ENCODE measurements around the gene NEDD9. TPM values are rescaled to one million over a fixed set of nuclear protein-coding genes. Genes with fewer than 3 reads are reported as not detected.
A peak's percentile ranks its signal among the peaks of the same experiment; 100 is the strongest.

The NEDD9 gene
- total RNA-seq, 1 donor from 2014 or later, result 10.3 TPM

GRCh38 chr6:11177271-11177670, 55.2 kb downstream of the NEDD9 start:
- H3K27me3 Mint-ChIP-seq (ENCODE audit: unreplicated experiment), result no peaks in the 10 kb centered on the region
- no peak for DNase-seq (ENCODE audit: extremely low spot score, unreplicated experiment)
- no peak overlapping the region for H3K27ac Mint-ChIP-seq (ENCODE audit: unreplicated experiment)
- H3K36me3 Mint-ChIP-seq (ENCODE audit: unreplicated experiment), result peaks cover 8% of the 10 kb centered on the region
- no peak overlapping the region for H3K4me3 Mint-ChIP-seq (ENCODE audit: unreplicated experiment)
- H3K9me3 Mint-ChIP-seq (ENCODE audit: unreplicated experiment), result peaks cover 6% of the 10 kb centered on the region
- no peak for TF ChIP-seq CTCF (IDR thresholded peaks at IDR 0.05)
- peaks cover 13% of the 10 kb centered on the region for H3K4me1 Mint-ChIP-seq (ENCODE audit: unreplicated experiment)

GRCh38 chr6:11174242-11174611, 58.2 kb downstream of the NEDD9 start:
- no peak overlapping the region for H3K27ac Mint-ChIP-seq (ENCODE audit: unreplicated experiment)
- H3K9me3 Mint-ChIP-seq (ENCODE audit: unreplicated experiment), result no peaks in the 10 kb centered on the region
- no peak overlapping the region for H3K4me3 Mint-ChIP-seq (ENCODE audit: unreplicated experiment)
- no peak for TF ChIP-seq CTCF (IDR thresholded peaks at IDR 0.05)
- H3K36me3 Mint-ChIP-seq (ENCODE audit: unreplicated experiment), result no peaks in the 10 kb centered on the region
- H3K27me3 Mint-ChIP-seq (ENCODE audit: unreplicated experiment), result no peaks in the 10 kb centered on the region
- H3K4me1 Mint-ChIP-seq (ENCODE audit: unreplicated experiment), result peaks cover 13% of the 10 kb centered on the region
- DNase-seq (ENCODE audit: extremely low spot score, unreplicated experiment), result no peak

- no peaks in the 10 kb centered on the region for H3K36me3 Mint-ChIP-seq (ENCODE audit: unreplicated experiment)
- no peaks in the 10 kb centered on the region for H3K27me3 Mint-ChIP-seq (ENCODE audit: unreplicated experiment)
- no peak overlapping the region for H3K4me3 Mint-ChIP-seq (ENCODE audit: unreplicated experiment)
- H3K9me3 Mint-ChIP-seq (ENCODE audit: unreplicated experiment), result no peaks in the 10 kb centered on the region
- peaks cover 13% of the 10 kb centered on the region for H3K4me1 Mint-ChIP-seq (ENCODE audit: unreplicated experiment)
- DNase-seq (ENCODE audit: extremely low spot score, unreplicated experiment), result no peak
- H3K27ac Mint-ChIP-seq (ENCODE audit: unreplicated experiment), result no peak overlapping the region
- peak; percentile 83 for TF ChIP-seq CTCF (IDR thresholded peaks at IDR 0.05)
Observed at GRCh38 chr6:11172501-11173327, 59.8 kb downstream of the NEDD9 start.

- Mint-ChIP-seq H3K9me3 (ENCODE audit: unreplicated experiment) (no peaks in the 10 kb centered on the region), H3K4me1 (ENCODE audit: unreplicated experiment) (peaks cover 13% of the 10 kb centered on the region), H3K27me3 (ENCODE audit: unreplicated experiment) (no peaks in the 10 kb centered on the region), H3K36me3 (ENCODE audit: unreplicated experiment) (no peaks in the 10 kb centered on the region), H3K4me3 (ENCODE audit: unreplicated experiment) (no peak overlapping the region), H3K27ac (ENCODE audit: unreplicated experiment) (no peak overlapping the region)
- no peak for DNase-seq (ENCODE audit: extremely low spot score, unreplicated experiment)
- TF ChIP-seq CTCF (IDR thresholded peaks at IDR 0.05), result no peak
Observed at GRCh38 chr6:11171952-11172351, 60.5 kb downstream of the NEDD9 start.

GRCh38 chr6:11168091-11168635, 64.3 kb downstream of the NEDD9 start:
- Mint-ChIP-seq H3K36me3 (ENCODE audit: unreplicated experiment) (no peaks in the 10 kb centered on the region), H3K4me1 (ENCODE audit: unreplicated experiment) (peaks cover 9% of the 10 kb centered on the region), H3K9me3 (ENCODE audit: unreplicated experiment) (no peaks in the 10 kb centered on the region), H3K4me3 (ENCODE audit: unreplicated experiment) (no peak overlapping the region), H3K27ac (ENCODE audit: unreplicated experiment) (no peak overlapping the region), H3K27me3 (ENCODE audit: unreplicated experiment) (no peaks in the 10 kb centered on the region)
- no peak for DNase-seq (ENCODE audit: extremely low spot score, unreplicated experiment)
- no peak for TF ChIP-seq CTCF (IDR thresholded peaks at IDR 0.05)

Data from osteocyte (in vitro differentiated cells).